Keratinocyte (primary cell): ENCODE data around the gene FLNC.

ENCODE experiments used
- CTCF ChIP-seq, 3 experiments: IDR thresholded peaks in 1 of 3; conservative IDR thresholded peaks in 1 of 3; optimal IDR thresholded peaks in 1 of 3; 2 replicates in 2 of 3; 3 replicates in 1 of 3; pipeline versions ENCODE3 to v1.5.1; 2011; ENCODE audit warnings: low read length in 3 of 3, mild to moderate bottlenecking in 3 of 3, moderate library complexity in 2 of 3, control low read depth in 1 of 3, inconsistent platforms in 1 of 3; ENCODE audit not compliant: insufficient read depth in 2 of 3; ENCODE audit errors: extremely low read depth in 1 of 3
- EZH2 ChIP-seq: IDR thresholded peaks from one replicate; pipeline ENCODE4 v1.6.1; 2012; ENCODE audit warnings: inconsistent platforms, mild to moderate bottlenecking, low read length, moderate library complexity

GRCh38 chr7:128900237-128900636 is 70.0 kb downstream of the FLNC start:
- TF ChIP-seq CTCF (optimal IDR thresholded peaks at IDR 0.05 in 1 of 3, IDR thresholded peaks at IDR 0.05 in 1 of 3, conservative IDR thresholded peaks at IDR 0.05 in 1 of 3; ENCODE audit: extremely low read depth in 1 of 3, insufficient read depth in 2 of 3, low read length in 3 of 3) = no peak
- no peak for TF ChIP-seq EZH2
